ENCODE data around the gene C2orf78.
A peak's percentile ranks its signal among the peaks of the same experiment; 100 is the strongest.
"Not testable (repeated sequence)": the region's sequence is repeated elsewhere in the genome, so short reads cannot be mapped to it uniquely, and the experiment has no call there.

Gene C2orf78

GRCh38 chr2:73783402-73783801, 581 bp upstream of the C2orf78 start:
- not testable (repeated sequence) for H2BK5ac ChIP-seq (ENCODE audit: low read length); H3K4me1 ChIP-seq (ENCODE audit: control insufficient read depth, low read depth, low read length); H3K79me1 ChIP-seq (ENCODE audit: low read length); H3K79me2 ChIP-seq (ENCODE audit: control insufficient read depth, insufficient read depth, low read length); H3K4me2 ChIP-seq (ENCODE audit: low read length); H3K9ac ChIP-seq (ENCODE audit: low read length); H2BK120ac ChIP-seq (ENCODE audit: low read depth, low read length); H3K36me3 ChIP-seq (ENCODE audit: control insufficient read depth, insufficient read depth, low read length); H2BK15ac ChIP-seq (replicated peaks; ENCODE audit: low read depth); H3K27me3 ChIP-seq (ENCODE audit: insufficient read depth, low read length, poor library complexity); H3K4ac ChIP-seq (ENCODE audit: low read depth, low read length); H3K56ac ChIP-seq (ENCODE audit: low read length); H4K5ac ChIP-seq (ENCODE audit: low read length); H3K18ac ChIP-seq (ENCODE audit: low read length); H2AK5ac ChIP-seq (ENCODE audit: low read length); H3K4me3 ChIP-seq (ENCODE audit: low read length); H3K23ac ChIP-seq (ENCODE audit: low read length); H3K27ac ChIP-seq (ENCODE audit: low read depth, low read length); H4K8ac ChIP-seq (ENCODE audit: low read depth, low read length)
- DNase-seq: peak; percentile 15
- no CpG with 5 or more reads among the region's 15 CpGs for WGBS (ENCODE audit: extremely low coverage, insufficient coverage, low lambda C conversion rate)

- Histone ChIP-seq H2AK5ac (ENCODE audit: low read length) (no peak overlapping the region), H3K56ac (ENCODE audit: low read length) (no peak overlapping the region), H3K36me3 (ENCODE audit: control insufficient read depth, insufficient read depth, low read length) (no peaks in the 10 kb centered on the region), H3K4ac (ENCODE audit: low read depth, low read length) (no peak overlapping the region), H3K79me2 (ENCODE audit: control insufficient read depth, insufficient read depth, low read length) (no peaks in the 10 kb centered on the region), H4K8ac (ENCODE audit: low read depth, low read length) (no peak overlapping the region), H3K79me1 (ENCODE audit: low read length) (no peaks in the 10 kb centered on the region), H2BK15ac (replicated peaks; ENCODE audit: low read depth) (no peak overlapping the region), H4K5ac (ENCODE audit: low read length) (no peak overlapping the region), H3K27ac (ENCODE audit: low read depth, low read length) (no peak overlapping the region), H3K4me3 (ENCODE audit: low read length) (no peak overlapping the region), H3K23ac (ENCODE audit: low read length) (no peak overlapping the region), H3K9ac (ENCODE audit: low read length) (no peak overlapping the region), H3K4me2 (ENCODE audit: low read length) (no peak overlapping the region), H3K18ac (ENCODE audit: low read length) (no peak overlapping the region), H2BK5ac (ENCODE audit: low read length) (no peak overlapping the region), H3K27me3 (ENCODE audit: insufficient read depth, low read length, poor library complexity) (no peaks in the 10 kb centered on the region), H3K4me1 (ENCODE audit: control insufficient read depth, low read depth, low read length) (no peaks in the 10 kb centered on the region), H2BK120ac (ENCODE audit: low read depth, low read length) (no peak overlapping the region)
- DNase-seq: no peak
These were observed 27.9 kb downstream of the C2orf78 start for GRCh38 chr2:73811878-73812277.

GRCh38 chr2:73812635-73813034, 28.7 kb downstream of the C2orf78 start:
- Histone ChIP-seq H3K27me3 (ENCODE audit: insufficient read depth, low read length, poor library complexity) (no peaks in the 10 kb centered on the region), H3K9ac (ENCODE audit: low read length) (no peak overlapping the region), H4K8ac (ENCODE audit: low read depth, low read length) (no peak overlapping the region), H3K18ac (ENCODE audit: low read length) (no peak overlapping the region), H3K4me1 (ENCODE audit: control insufficient read depth, low read depth, low read length) (no peaks in the 10 kb centered on the region), H2BK5ac (ENCODE audit: low read length) (no peak overlapping the region), H3K27ac (ENCODE audit: low read depth, low read length) (no peak overlapping the region), H3K4me2 (ENCODE audit: low read length) (no peak overlapping the region), H3K79me2 (ENCODE audit: control insufficient read depth, insufficient read depth, low read length) (no peaks in the 10 kb centered on the region), H3K56ac (ENCODE audit: low read length) (no peak overlapping the region), H3K4me3 (ENCODE audit: low read length) (no peak overlapping the region), H3K4ac (ENCODE audit: low read depth, low read length) (no peak overlapping the region), H3K23ac (ENCODE audit: low read length) (no peak overlapping the region), H2AK5ac (ENCODE audit: low read length) (no peak overlapping the region), H3K79me1 (ENCODE audit: low read length) (no peaks in the 10 kb centered on the region), H2BK15ac (replicated peaks; ENCODE audit: low read depth) (no peak overlapping the region), H4K5ac (ENCODE audit: low read length) (no peak overlapping the region), H2BK120ac (ENCODE audit: low read depth, low read length) (no peak overlapping the region), H3K36me3 (ENCODE audit: control insufficient read depth, insufficient read depth, low read length) (no peaks in the 10 kb centered on the region)
- DNase-seq: no peak

GRCh38 chr2:73818296-73818695, 34.3 kb downstream of the C2orf78 start:
- H3K79me2 ChIP-seq (ENCODE audit: control insufficient read depth, insufficient read depth, low read length): no peaks in the 10 kb centered on the region
- no peak overlapping the region for H3K27ac ChIP-seq (ENCODE audit: low read depth, low read length)
- no peaks in the 10 kb centered on the region for H3K79me1 ChIP-seq (ENCODE audit: low read length)
- H2BK15ac ChIP-seq (replicated peaks; ENCODE audit: low read depth): no peak overlapping the region
- no peak overlapping the region for H2AK5ac ChIP-seq (ENCODE audit: low read length)
- no peak overlapping the region for H2BK5ac ChIP-seq (ENCODE audit: low read length)
- H2BK120ac ChIP-seq (ENCODE audit: low read depth, low read length): no peak overlapping the region
- H3K4me1 ChIP-seq (ENCODE audit: control insufficient read depth, low read depth, low read length): no peaks in the 10 kb centered on the region
- no peak overlapping the region for H3K23ac ChIP-seq (ENCODE audit: low read length)
- no peak overlapping the region for H4K8ac ChIP-seq (ENCODE audit: low read depth, low read length)
- no peak overlapping the region for H3K4me2 ChIP-seq (ENCODE audit: low read length)
- no peak overlapping the region for H3K4me3 ChIP-seq (ENCODE audit: low read length)
- H3K9ac ChIP-seq (ENCODE audit: low read length): no peak overlapping the region
- no CpG with 5 or more reads among the region's 18 CpGs for WGBS (ENCODE audit: extremely low coverage, insufficient coverage, low lambda C conversion rate)
- H3K36me3 ChIP-seq (ENCODE audit: control insufficient read depth, insufficient read depth, low read length): no peaks in the 10 kb centered on the region
- H4K5ac ChIP-seq (ENCODE audit: low read length): no peak overlapping the region
- no peak overlapping the region for H3K18ac ChIP-seq (ENCODE audit: low read length)
- no peak overlapping the region for H3K4ac ChIP-seq (ENCODE audit: low read depth, low read length)
- no peaks in the 10 kb centered on the region for H3K27me3 ChIP-seq (ENCODE audit: insufficient read depth, low read length, poor library complexity)
- no peak overlapping the region for H3K56ac ChIP-seq (ENCODE audit: low read length)
- no peak for DNase-seq

GRCh38 chr2:73821227-73821626, 37.2 kb downstream of the C2orf78 start:
- WGBS (ENCODE audit: extremely low coverage, insufficient coverage, low lambda C conversion rate): no CpG with 5 or more reads among the region's 2 CpGs
- Histone ChIP-seq H2AK5ac (ENCODE audit: low read length) (no peak overlapping the region), H3K27ac (ENCODE audit: low read depth, low read length) (no peak overlapping the region), H3K56ac (ENCODE audit: low read length) (no peak overlapping the region), H3K4ac (ENCODE audit: low read depth, low read length) (no peak overlapping the region), H2BK15ac (replicated peaks; ENCODE audit: low read depth) (no peak overlapping the region), H3K27me3 (ENCODE audit: insufficient read depth, low read length, poor library complexity) (no peaks in the 10 kb centered on the region), H3K79me1 (ENCODE audit: low read length) (no peaks in the 10 kb centered on the region), H3K23ac (ENCODE audit: low read length) (no peak overlapping the region), H4K8ac (ENCODE audit: low read depth, low read length) (no peak overlapping the region), H2BK5ac (ENCODE audit: low read length) (no peak overlapping the region), H4K5ac (ENCODE audit: low read length) (no peak overlapping the region), H3K4me2 (ENCODE audit: low read length) (no peak overlapping the region), H3K36me3 (ENCODE audit: control insufficient read depth, insufficient read depth, low read length) (no peaks in the 10 kb centered on the region), H3K79me2 (ENCODE audit: control insufficient read depth, insufficient read depth, low read length) (no peaks in the 10 kb centered on the region), H2BK120ac (ENCODE audit: low read depth, low read length) (no peak overlapping the region), H3K9ac (ENCODE audit: low read length) (no peak overlapping the region), H3K4me1 (ENCODE audit: control insufficient read depth, low read depth, low read length) (no peaks in the 10 kb centered on the region), H3K4me3 (ENCODE audit: low read length) (no peak overlapping the region), H3K18ac (ENCODE audit: low read length) (no peak overlapping the region)
- no peak for DNase-seq

GRCh38 chr2:73821669-73822068, 37.7 kb downstream of the C2orf78 start:
- Histone ChIP-seq H3K4me1 (ENCODE audit: control insufficient read depth, low read depth, low read length) (no peaks in the 10 kb centered on the region), H3K9ac (ENCODE audit: low read length) (no peak overlapping the region), H3K4ac (ENCODE audit: low read depth, low read length) (no peak overlapping the region), H4K8ac (ENCODE audit: low read depth, low read length) (no peak overlapping the region), H3K4me3 (ENCODE audit: low read length) (no peak overlapping the region), H2BK5ac (ENCODE audit: low read length) (no peak overlapping the region), H3K56ac (ENCODE audit: low read length) (no peak overlapping the region), H3K23ac (ENCODE audit: low read length) (no peak overlapping the region), H3K27me3 (ENCODE audit: insufficient read depth, low read length, poor library complexity) (no peaks in the 10 kb centered on the region), H3K18ac (ENCODE audit: low read length) (no peak overlapping the region), H2BK15ac (replicated peaks; ENCODE audit: low read depth) (no peak overlapping the region), H3K36me3 (ENCODE audit: control insufficient read depth, insufficient read depth, low read length) (no peaks in the 10 kb centered on the region), H2BK120ac (ENCODE audit: low read depth, low read length) (no peak overlapping the region), H3K79me1 (ENCODE audit: low read length) (no peaks in the 10 kb centered on the region), H4K5ac (ENCODE audit: low read length) (no peak overlapping the region), H3K79me2 (ENCODE audit: control insufficient read depth, insufficient read depth, low read length) (no peaks in the 10 kb centered on the region), H3K27ac (ENCODE audit: low read depth, low read length) (no peak overlapping the region), H3K4me2 (ENCODE audit: low read length) (no peak overlapping the region), H2AK5ac (ENCODE audit: low read length) (no peak overlapping the region)
- DNase-seq: no peak
- no CpG with 5 or more reads among the region's 2 CpGs for WGBS (ENCODE audit: extremely low coverage, insufficient coverage, low lambda C conversion rate)
